Tibial artery (tissue), 4 donors: ENCODE data around the gene PIAS4.

Experiments
- DNase-seq, 2 donors: peaks; one replicate each; pipeline ENCODE4 v3.0.0-alpha.2; 2019
- H3K27ac ChIP-seq, 2 donors: fragments of 200-600 bp; sonication (generic) in 1 of 2; 1 replicate in 1 of 2; 2 replicates in 1 of 2; pipeline ENCODE4 v1.5.1; 2018 to 2019; ENCODE audit warnings: mild to moderate bottlenecking in 1 of 2
- H3K27me3 ChIP-seq, 2 donors: fragments of 200-600 bp; sonication (generic) in 1 of 2; one replicate each; pipeline versions ENCODE4 v1.5.1 to v1.6.0; 2016 to 2019
- H3K36me3 ChIP-seq, 3 donors: fragments of 200-600 bp; sonication (generic) in 2 of 3; one replicate each; pipeline ENCODE4 v1.5.1; 2016 to 2019; ENCODE audit warnings: mild to moderate bottlenecking in 2 of 3
- H3K4me1 ChIP-seq, 4 donors: fragments of 200-600 bp; sonication (generic) in 2 of 4; 1 replicate in 3 of 4; 2 replicates in 1 of 4; pipeline ENCODE4 v1.5.1; 2016 to 2019
- H3K4me3 ChIP-seq, 2 donors: fragments of 200-600 bp; sonication (generic) in 1 of 2; 1 replicate in 1 of 2; 2 replicates in 1 of 2; pipeline ENCODE4 v1.5.1; 2018 to 2019; ENCODE audit warnings: mild to moderate bottlenecking in 2 of 2
- H3K9me3 ChIP-seq, 3 donors: fragments of 200-600 bp; sonication (generic) in 1 of 3; one replicate each; pipeline ENCODE4 v1.5.1; 2016 to 2019
- intact Hi-C: fragments of 100-400 bp; cut with DNase I; formaldehyde crosslinking; loops from one replicate; pipeline ENCODE4 v1.15.0; 2023; ENCODE audit warnings: low total_unique reads
- TF ChIP-seq, protein P1 (sequence below), 2 experiments: fragments of 200-600 bp in 1 of 2; fragments of 450-650 bp in 1 of 2; IDR thresholded peaks; one replicate each; pipeline ENCODE4 v1.5.1; 2017 to 2019; ENCODE audit warnings: antibody characterized with exemption in 2 of 2, mild to moderate bottlenecking in 1 of 2, moderate library complexity in 1 of 2

PIAS4 gene

DNA sequence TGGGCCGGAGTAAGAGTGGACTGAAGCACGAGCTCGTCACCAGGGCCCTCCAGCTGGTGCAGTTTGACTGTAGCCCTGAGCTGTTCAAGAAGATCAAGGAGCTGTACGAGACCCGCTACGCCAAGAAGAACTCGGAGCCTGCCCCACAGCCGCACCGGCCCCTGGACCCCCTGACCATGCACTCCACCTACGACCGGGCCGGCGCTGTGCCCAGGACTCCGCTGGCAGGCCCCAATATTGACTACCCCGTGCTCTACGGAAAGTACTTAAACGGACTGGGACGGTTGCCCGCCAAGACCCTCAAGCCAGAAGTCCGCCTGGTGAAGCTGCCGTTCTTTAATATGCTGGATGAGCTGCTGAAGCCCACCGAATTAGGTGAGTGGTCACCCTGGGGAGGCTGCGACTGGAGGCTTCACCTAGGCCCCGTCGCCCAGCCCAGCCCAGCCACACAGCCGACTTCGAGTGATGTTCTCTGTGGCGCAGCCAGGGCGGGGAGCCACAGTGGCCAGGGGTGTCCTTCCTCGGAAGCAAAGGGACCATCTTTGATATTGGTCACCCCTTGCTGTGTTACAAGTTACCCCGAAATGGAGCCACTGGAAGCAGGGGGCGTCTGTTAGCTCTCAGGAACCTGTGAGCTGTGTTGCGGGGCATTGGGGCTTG is 5.6 kb downstream of the PIAS4 start:
- Histone ChIP-seq H3K4me1 (peaks cover 0 to 74% (median 55%) of the 10 kb centered on the region in 4 donors), H3K4me3 (no peak overlapping the region)
- intact Hi-C loops: no loop called here

DNA sequence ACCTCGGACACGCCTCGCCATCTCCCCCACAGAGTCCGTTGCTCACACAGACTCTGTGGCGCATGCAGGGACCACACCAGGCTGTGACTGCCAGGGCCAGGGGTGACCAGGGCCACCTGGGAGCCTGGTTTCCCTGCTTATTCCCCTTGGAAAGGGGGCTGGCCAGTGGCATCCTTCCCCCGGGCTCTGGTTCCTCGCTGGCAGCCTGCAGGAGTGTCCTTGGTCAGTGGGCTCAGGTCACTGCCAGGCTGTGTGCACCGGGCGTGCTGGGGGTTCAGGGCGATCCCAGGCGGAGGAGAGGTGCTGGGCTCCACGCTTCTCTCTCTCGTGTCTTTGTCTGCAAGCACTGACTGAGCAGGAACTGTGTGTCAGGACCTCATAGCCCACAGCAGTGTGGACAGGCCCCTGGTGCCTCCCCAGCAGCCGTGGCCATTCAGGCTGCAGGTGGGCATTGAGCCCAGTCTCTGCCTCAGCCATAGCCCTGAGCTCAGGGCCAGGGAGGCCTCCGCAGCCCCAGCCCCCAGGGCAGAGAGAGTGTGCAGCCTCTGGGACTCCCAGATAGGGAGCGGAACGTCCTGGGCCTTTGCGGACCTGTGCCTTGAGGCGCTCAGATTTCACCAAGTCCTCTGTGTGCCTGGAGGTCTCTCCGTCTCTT is 6.5 kb downstream of the PIAS4 start:
- Histone ChIP-seq H3K27me3 (no peaks in the 10 kb centered on the region), H3K9me3 (no peaks in the 10 kb centered on the region), H3K4me3 (no peak overlapping the region), H3K27ac (no peak overlapping the region), H3K36me3 (peaks cover 12 to 50% (median 33%) of the 10 kb centered on the region in 3 donors), H3K4me1 (peaks cover 0 to 65% (median 48%) of the 10 kb centered on the region in 4 donors)
- intact Hi-C loops: no loop called here
- TF ChIP-seq, protein P1, sequence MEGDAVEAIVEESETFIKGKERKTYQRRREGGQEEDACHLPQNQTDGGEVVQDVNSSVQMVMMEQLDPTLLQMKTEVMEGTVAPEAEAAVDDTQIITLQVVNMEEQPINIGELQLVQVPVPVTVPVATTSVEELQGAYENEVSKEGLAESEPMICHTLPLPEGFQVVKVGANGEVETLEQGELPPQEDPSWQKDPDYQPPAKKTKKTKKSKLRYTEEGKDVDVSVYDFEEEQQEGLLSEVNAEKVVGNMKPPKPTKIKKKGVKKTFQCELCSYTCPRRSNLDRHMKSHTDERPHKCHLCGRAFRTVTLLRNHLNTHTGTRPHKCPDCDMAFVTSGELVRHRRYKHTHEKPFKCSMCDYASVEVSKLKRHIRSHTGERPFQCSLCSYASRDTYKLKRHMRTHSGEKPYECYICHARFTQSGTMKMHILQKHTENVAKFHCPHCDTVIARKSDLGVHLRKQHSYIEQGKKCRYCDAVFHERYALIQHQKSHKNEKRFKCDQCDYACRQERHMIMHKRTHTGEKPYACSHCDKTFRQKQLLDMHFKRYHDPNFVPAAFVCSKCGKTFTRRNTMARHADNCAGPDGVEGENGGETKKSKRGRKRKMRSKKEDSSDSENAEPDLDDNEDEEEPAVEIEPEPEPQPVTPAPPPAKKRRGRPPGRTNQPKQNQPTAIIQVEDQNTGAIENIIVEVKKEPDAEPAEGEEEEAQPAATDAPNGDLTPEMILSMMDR (IDR thresholded peaks at IDR 0.05): no peak
- DNase-seq: no peak

More for the DNA sequence above, 5.6 kb downstream of the PIAS4 start:
- Histone ChIP-seq H3K9me3 (no peaks in the 10 kb centered on the region), H3K36me3 (peaks cover 12 to 41% (median 24%) of the 10 kb centered on the region in 3 donors), H3K27me3 (no peaks in the 10 kb centered on the region), H3K27ac (no peak overlapping the region)
- DNase-seq: no peak
- TF ChIP-seq, protein P1 (IDR thresholded peaks at IDR 0.05): no peak

DNA sequence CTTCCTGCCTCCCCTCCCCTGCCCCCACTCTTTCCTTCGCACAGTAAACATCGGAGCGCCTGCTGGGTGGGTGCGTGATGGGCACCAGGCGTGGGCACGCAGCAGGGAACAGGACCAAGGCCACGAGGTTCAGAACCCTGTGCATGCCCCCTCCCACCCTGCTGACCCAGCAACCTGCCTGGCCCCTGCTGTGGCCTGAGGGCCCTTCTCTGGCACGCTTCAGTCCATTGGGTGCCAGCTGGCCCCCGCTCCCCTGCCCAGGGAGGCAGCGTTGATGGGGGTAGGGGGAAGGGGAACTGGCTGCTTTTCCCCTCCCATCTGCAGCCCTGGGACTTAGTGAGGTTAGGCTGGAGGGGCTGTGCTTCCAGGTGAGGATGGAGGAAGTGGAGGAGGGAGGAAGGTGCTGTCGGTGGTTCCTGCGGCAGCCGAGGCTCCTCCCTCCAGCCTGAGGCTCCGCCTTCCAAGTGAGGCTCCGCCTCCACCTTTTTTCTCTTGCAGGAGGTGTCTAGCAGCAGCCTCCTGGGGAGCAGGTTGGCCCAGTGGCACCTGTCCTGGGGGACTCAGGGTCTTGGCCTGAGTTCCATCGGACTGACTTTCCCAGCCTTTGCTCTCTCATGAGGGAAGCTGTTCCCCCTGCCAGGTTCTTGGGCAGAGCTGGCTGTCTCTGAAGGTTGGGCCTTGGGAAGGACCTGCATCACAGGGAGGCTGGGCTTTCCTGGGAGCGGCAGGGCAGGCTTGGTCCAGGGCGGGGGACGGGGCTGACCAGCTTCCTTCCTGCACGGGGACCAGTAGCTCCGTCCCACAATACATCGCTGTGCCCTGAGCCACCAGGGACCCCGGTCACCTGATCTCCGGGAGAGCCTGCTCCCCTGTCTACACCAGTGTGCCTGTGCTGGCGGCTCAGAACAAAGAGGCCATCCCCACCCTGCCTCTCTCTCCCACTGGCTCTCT is 7.3 kb downstream of the PIAS4 start:
- DNase-seq: no peak
- Histone ChIP-seq H3K27me3 (no peaks in the 10 kb centered on the region), H3K4me1 (peaks cover 0 to 58% (median 46%) of the 10 kb centered on the region in 4 donors), H3K27ac (peak overlapping the region; percentile 66), H3K36me3 (peaks cover 12 to 50% (median 40%) of the 10 kb centered on the region in 3 donors), H3K4me3 (peak overlapping the region; percentile 14 to 33), H3K9me3 (no peaks in the 10 kb centered on the region)
- TF ChIP-seq, protein P1 (IDR thresholded peaks at IDR 0.05): no peak
- intact Hi-C loops: no loop called here

DNA sequence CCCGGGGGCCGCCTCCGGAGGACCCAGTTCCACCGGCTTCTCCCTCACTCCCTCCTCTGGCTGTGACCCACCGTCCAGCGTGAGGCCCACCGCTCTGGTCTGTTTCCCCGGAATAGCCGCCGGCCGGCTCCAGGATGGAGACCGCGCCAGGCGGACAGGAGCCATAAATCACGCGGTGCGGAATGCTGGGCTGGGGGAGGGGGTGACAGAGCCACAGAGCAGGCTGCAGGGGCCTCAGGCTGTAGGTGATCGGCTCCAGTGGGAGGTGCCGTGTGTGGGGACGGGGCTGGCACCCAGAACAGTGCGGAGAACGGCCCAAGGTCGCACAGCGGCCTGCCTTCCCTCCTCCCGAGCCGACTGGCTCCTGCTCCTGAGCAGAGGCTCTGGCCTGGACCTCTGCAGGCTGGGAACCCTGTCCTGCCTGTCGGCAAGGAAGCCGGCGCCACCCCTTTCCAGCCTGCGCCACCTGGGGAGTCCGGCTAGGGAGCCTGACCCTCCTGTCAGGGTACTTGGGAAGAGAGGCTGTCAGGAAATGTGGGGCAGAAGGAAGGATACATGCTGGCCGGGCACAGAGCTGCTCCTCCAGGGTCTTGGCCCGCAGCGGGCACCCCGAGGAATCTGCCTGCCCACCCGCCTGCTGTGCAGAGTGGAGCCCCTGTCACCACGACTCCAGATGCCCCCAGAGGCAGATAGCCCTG is 8.3 kb downstream of the PIAS4 start:
- peaks cover 0 to 48% (median 35%) of the 10 kb centered on the region in 4 donors for H3K4me1 ChIP-seq
- peaks cover 12 to 43% (median 40%) of the 10 kb centered on the region in 3 donors for H3K36me3 ChIP-seq
- H3K9me3 ChIP-seq: no peaks in the 10 kb centered on the region
- no peak for DNase-seq
- H3K27me3 ChIP-seq: no peaks in the 10 kb centered on the region
- TF ChIP-seq, protein P1 (IDR thresholded peaks at IDR 0.05): no peak
- H3K27ac ChIP-seq: peak overlapping the region; percentile 66
- intact Hi-C loops: no loop called here
- peak overlapping the region; percentile 14 to 33 for H3K4me3 ChIP-seq

DNA sequence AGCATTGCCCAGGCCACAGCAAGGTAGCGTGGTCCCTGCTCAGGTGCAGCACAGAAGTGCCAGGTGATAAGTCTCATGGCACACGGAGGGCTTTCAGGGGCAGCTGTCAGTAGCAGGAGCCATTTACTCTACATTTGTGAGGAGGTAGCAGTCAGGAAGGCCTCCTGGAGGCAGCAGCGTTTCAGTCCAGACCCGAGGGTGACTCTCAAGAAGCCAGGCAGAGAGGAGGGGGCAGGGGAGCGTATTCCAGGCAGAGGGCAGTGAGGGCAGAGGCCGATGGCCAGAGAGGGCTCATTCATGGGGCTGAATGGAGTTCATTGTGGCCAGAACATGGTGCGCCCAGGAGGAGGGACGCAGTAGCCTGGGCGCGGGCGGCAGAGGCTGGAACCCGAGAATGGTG is 8.9 kb downstream of the PIAS4 start:
- Histone ChIP-seq H3K4me1 (peaks cover 0 to 42% (median 29%) of the 10 kb centered on the region in 4 donors), H3K36me3 (peaks cover 12 to 40% (median 38%) of the 10 kb centered on the region in 3 donors), H3K9me3 (no peaks in the 10 kb centered on the region), H3K27me3 (no peaks in the 10 kb centered on the region), H3K4me3 (no peak overlapping the region), H3K27ac (peak overlapping the region in 1 of 2 donors; percentile 66)
- DNase-seq: no peak
- intact Hi-C loops: no loop called here
- TF ChIP-seq, protein P1 (IDR thresholded peaks at IDR 0.05): no peak
